IMR-90 (cell line): ENCODE measurements around the gene BGN. TPM values are rescaled to one million over a fixed set of nuclear protein-coding genes. Genes with fewer than 3 reads are reported as not detected.

Experiments used
- ATAC-seq: fragments of 200-7000 bp; cut with Tn5 transposase; 2 replicates; pipeline ENCODE4 v1.9.1; 2020; ENCODE audit warnings: low read depth, mild to moderate bottlenecking, moderate library complexity
- BruUV-seq: library from RNA; stranded (reverse); fragments of 400-500 nt; replicated peaks from 2 replicates; lab custom pipeline; 2021; lab: Mats Ljungman, UMichigan
- CTCF ChIA-PET: fragments of 300-600 bp; formaldehyde crosslinking; extraction: SDS; loops from one replicate; lab custom pipeline; 2021; ENCODE audit warnings: antibody characterized with exemption; lab: Yijun Ruan, JAX
- POLR2A ChIA-PET: fragments of 300-600 bp; sonication (Branson Sonifier 250); formaldehyde crosslinking; loops from one replicate; lab custom pipeline; 2022; ENCODE audit warnings: antibody characterized with exemption; ENCODE audit not compliant: unreplicated experiment; lab: Charles Lee
- DNase-seq: peaks from one replicate; pipeline ENCODE4 v3.0.0; 2013
- H2AFZ ChIP-seq: replicated peaks from 2 replicates; pipeline ENCODE3; 2013; ENCODE audit warnings: low read length, mild to moderate bottlenecking; ENCODE audit not compliant: poor library complexity
- H2AK5ac ChIP-seq: 2 replicates; pipeline ENCODE4 v1.6.1; 2013; ENCODE audit warnings: low read depth, low read length, inconsistent platforms
- H2AK9ac ChIP-seq: replicated peaks from 2 replicates; pipeline ENCODE3; 2013; ENCODE audit warnings: mild to moderate bottlenecking, low read depth, low read length, moderate library complexity; ENCODE audit not compliant: poor library complexity
- H2BK120ac ChIP-seq: 2 replicates; pipeline ENCODE4 v1.6.1; 2013; ENCODE audit warnings: low read depth, low read length, inconsistent platforms
- H2BK15ac ChIP-seq: 3 replicates; pipeline ENCODE4 v1.6.1; 2013; ENCODE audit warnings: low read depth, low read length, inconsistent platforms
- H2BK20ac ChIP-seq: 2 replicates; pipeline ENCODE4 v1.6.1; 2013; ENCODE audit warnings: low read depth, mild to moderate bottlenecking, inconsistent platforms, low read length, moderate library complexity
- H2BK5ac ChIP-seq: 2 replicates; pipeline ENCODE4 v1.6.1; 2013; ENCODE audit warnings: mild to moderate bottlenecking, low read depth, low read length, inconsistent platforms; ENCODE audit not compliant: poor library complexity, severe bottlenecking
- H3K14ac ChIP-seq: replicated peaks from 2 replicates; pipeline ENCODE4 v1.6.1; 2013; ENCODE audit warnings: low read depth, low read length, inconsistent platforms
- H3K18ac ChIP-seq: 2 replicates; pipeline ENCODE4 v1.6.1; 2013; ENCODE audit warnings: low read depth, low read length, control low read depth
- H3K23ac ChIP-seq: 2 replicates; pipeline ENCODE4 v1.6.1; 2013; ENCODE audit warnings: low read depth, low read length, inconsistent platforms
- H3K27ac ChIP-seq: 2 replicates; pipeline ENCODE4 v1.5.1; 2013; ENCODE audit warnings: mild to moderate bottlenecking, control low read depth, low read length; ENCODE audit not compliant: insufficient read depth
- H3K27me3 ChIP-seq: 2 replicates; pipeline ENCODE4 v1.6.1; 2013; ENCODE audit warnings: low read length; ENCODE audit not compliant: control insufficient read depth, insufficient read depth
- H3K36me3 ChIP-seq: 2 replicates; pipeline ENCODE4 v1.6.1; 2013; ENCODE audit warnings: low read length, mixed read lengths; ENCODE audit not compliant: control insufficient read depth, insufficient read depth
- H3K4ac ChIP-seq: 2 replicates; pipeline ENCODE4 v1.6.1; 2013; ENCODE audit warnings: low read depth, low read length, inconsistent platforms
- H3K4me1 ChIP-seq: 2 replicates; pipeline ENCODE4 v1.6.1; 2013; ENCODE audit warnings: low read length, mixed read lengths; ENCODE audit not compliant: control insufficient read depth, insufficient read depth
- H3K4me2 ChIP-seq: 2 replicates; pipeline ENCODE4 v1.6.1; 2013; ENCODE audit warnings: low read depth, mild to moderate bottlenecking, control low read depth, low read length, moderate library complexity
- H3K4me3 ChIP-seq: 2 replicates; pipeline ENCODE4 v1.5.1; 2013; ENCODE audit warnings: low read depth, mild to moderate bottlenecking, control low read depth, low read length, moderate library complexity; ENCODE audit not compliant: insufficient read depth
- H3K56ac ChIP-seq: 2 replicates; pipeline ENCODE4 v1.6.1; 2013; ENCODE audit warnings: low read length, inconsistent platforms; ENCODE audit not compliant: insufficient read depth; ENCODE audit errors: extremely low read depth
- H3K79me1 ChIP-seq, 2 experiments: 2 replicates each; pipeline ENCODE4 v1.6.1; 2013; ENCODE audit warnings: low read length in 2 of 2, inconsistent platforms in 1 of 2, low read depth in 1 of 2
- H3K9ac ChIP-seq: 2 replicates; pipeline ENCODE4 v1.6.1; 2013; ENCODE audit warnings: low read depth, low read length, control low read depth
- H3K9me1 ChIP-seq: 2 replicates; pipeline ENCODE4 v1.6.1; 2013; ENCODE audit warnings: low read length, inconsistent platforms; ENCODE audit not compliant: insufficient read depth
- H3K9me3 ChIP-seq: 2 replicates; pipeline ENCODE4 v1.6.1; 2013; ENCODE audit warnings: low read length; ENCODE audit not compliant: control insufficient read depth, insufficient read depth
- H4K20me1 ChIP-seq: 2 replicates; pipeline ENCODE4 v1.6.1; 2013; ENCODE audit warnings: low read length, inconsistent platforms; ENCODE audit not compliant: insufficient read depth
- H4K5ac ChIP-seq: 2 replicates; pipeline ENCODE4 v1.6.1; 2013; ENCODE audit warnings: mild to moderate bottlenecking, low read depth, low read length, control low read depth
- H4K8ac ChIP-seq, 2 experiments: 2 replicates each; pipeline ENCODE4 v1.6.1; 2013; ENCODE audit warnings: low read depth in 2 of 2, low read length in 2 of 2, control low read depth in 1 of 2, inconsistent platforms in 1 of 2
- H4K91ac ChIP-seq: 2 replicates; pipeline ENCODE4 v1.6.1; 2013; ENCODE audit warnings: low read depth, low read length, inconsistent platforms; ENCODE audit not compliant: insufficient read depth
- BHLHE40 ChIP-seq: fragments of 150-350 bp; IDR thresholded peaks from 2 replicates; pipeline ENCODE4 v1.6.1; 2016; ENCODE audit warnings: mild to moderate bottlenecking, low read depth, low read length
- CEBPB ChIP-seq: IDR thresholded peaks from 2 replicates; pipeline ENCODE4 v1.6.1; 2012; ENCODE audit warnings: low read depth, low read length, improper control_type of control experiment
- CHD1 ChIP-seq: IDR thresholded peaks from 2 replicates; pipeline ENCODE4 v1.6.1; 2012; ENCODE audit warnings: low read depth, low read length, improper control_type of control experiment
- CTCF ChIP-seq: conservative IDR thresholded peaks from 2 replicates; pipeline ENCODE4 v1.5.1; 2012; ENCODE audit warnings: mild to moderate bottlenecking, low read depth, low read length, improper control_type of control experiment
- ELK1 ChIP-seq: fragments of 150-350 bp; IDR thresholded peaks from 2 replicates; pipeline ENCODE4 v1.6.1; 2016; ENCODE audit warnings: low read depth, mild to moderate bottlenecking, low read length, moderate library complexity, borderline replicate concordance
- FOS ChIP-seq: fragments of 150-350 bp; IDR thresholded peaks from 2 replicates; pipeline ENCODE4 v1.6.1; 2016; ENCODE audit warnings: low read depth, low read length
- MAFK ChIP-seq: IDR thresholded peaks from 2 replicates; pipeline ENCODE4 v1.6.1; 2012; ENCODE audit warnings: low read depth, low read length, improper control_type of control experiment
- MAZ ChIP-seq: IDR thresholded peaks from 2 replicates; pipeline ENCODE4 v1.6.1; 2012; ENCODE audit warnings: low read depth, mild to moderate bottlenecking, low read length, improper control_type of control experiment, moderate library complexity, borderline replicate concordance
- MXI1 ChIP-seq: IDR thresholded peaks from 2 replicates; pipeline ENCODE4 v1.6.1; 2012; ENCODE audit warnings: low read depth, mild to moderate bottlenecking, low read length, moderate library complexity, borderline replicate concordance
- RAD21 ChIP-seq: IDR thresholded peaks from 2 replicates; pipeline ENCODE4 v1.6.1; 2012; ENCODE audit warnings: low read length, improper control_type of control experiment
- RCOR1 ChIP-seq: IDR thresholded peaks from 2 replicates; pipeline ENCODE4 v1.6.1; 2012; ENCODE audit warnings: mild to moderate bottlenecking, low read length, improper control_type of control experiment; ENCODE audit not compliant: insufficient replicate concordance
- RFX5 ChIP-seq: IDR thresholded peaks from 2 replicates; pipeline ENCODE4 v1.8.0; 2012; ENCODE audit warnings: low read depth, mild to moderate bottlenecking, low read length, moderate library complexity
- SMC3 ChIP-seq: fragments of 150-350 bp; IDR thresholded peaks from 2 replicates; pipeline ENCODE4 v1.6.1; 2016; ENCODE audit warnings: low read depth, mild to moderate bottlenecking, antibody characterized with exemption, low read length, moderate library complexity
- USF2 ChIP-seq: fragments of 150-350 bp; IDR thresholded peaks from 2 replicates; pipeline ENCODE4 v1.6.1; 2017; ENCODE audit warnings: mild to moderate bottlenecking, antibody characterized with exemption, low read length, low read depth
- WGBS, 2 experiments: methylation state at CpG; one replicate each; pipeline versions ENCODE4 v1.1.5 to v1.1.7; 2013; ENCODE audit warnings: missing lambda C conversion rate in 2 of 2; ENCODE audit not compliant: insufficient read length in 1 of 2; ENCODE audit errors: extremely low coverage in 2 of 2; 5-methylcytosine and 5-hydroxymethylcytosine counted together
- dilution Hi-C: fragments of 300-500 bp; cut with HindIII; formaldehyde crosslinking; loops from one replicate; pipeline ENCODE4 v1.14.3; 2018; ENCODE audit warnings: low sequenced_read_pairs; ENCODE audit not compliant: unreplicated experiment
- in situ Hi-C: fragments of 300-500 bp; cut with MboI; formaldehyde crosslinking; loops from 3 replicates; pipeline ENCODE4 v1.14.3; 2019; ENCODE audit warnings: low sequenced_read_pairs, inconsistent platforms, mixed read lengths
- intact Hi-C: fragments of 100-400 bp; cut with micrococcal nuclease; formaldehyde crosslinking; loops from 2 replicates; pipeline ENCODE4 v1.10.0; 2022
- polyA plus RNA-seq, 3 experiments: library from polyadenylated mRNA; depleted of rRNA; stranded (reverse); fragments of >200 nt; gene quantifications; 2 replicates each; pipeline ENCODE4 v1.2.3, GENCODE V29; 2012; ENCODE audit warnings: low replicate concordance in 1 of 3
- total RNA-seq: library from RNA; depleted of rRNA; stranded (reverse); fragments of >200 nt; gene quantifications from 2 replicates; pipeline ENCODE4 v1.2.3, GENCODE V29; 2012

The BGN gene
- total and polyA plus RNA-seq, 2 of the 4 experiments (the other 2 are of a cell fraction), result 11.3 to 298 TPM

GRCh38 chrX:153457827-153458466 lies 36.8 kb upstream of the BGN start:
- Histone ChIP-seq H2AK9ac (no peak overlapping the region), H3K79me1 (no peaks in the 10 kb centered on the region), H3K9me1 (no peaks in the 10 kb centered on the region; the same call in 1 of the 2 replicates), H3K4me1 (no peaks in the 10 kb centered on the region; the same call in 1 of the 2 replicates), H2AFZ (no peak overlapping the region), H4K5ac (no peak overlapping the region), H3K14ac (no peak overlapping the region), H3K36me3 (0 out of 2 replicates have a peak, but pooled peaks cover 2% of the 10 kb centered on the region), H3K4me3 (no peak overlapping the region), H3K27me3 (no peaks in the 10 kb centered on the region), H2BK5ac (no peak overlapping the region), H3K18ac (no peak overlapping the region), H4K20me1 (no peaks in the 10 kb centered on the region), H3K9ac (no peak overlapping the region), H4K91ac (no peak overlapping the region), H3K23ac (no peak overlapping the region), H2AK5ac (no peak overlapping the region), H3K4me2 (no peak overlapping the region), H4K8ac (no peak overlapping the region), H2BK20ac (no peak overlapping the region), H3K9me3 (no peaks in the 10 kb centered on the region; the same call in 1 of the 2 replicates), H3K27ac (no peak overlapping the region), H2BK15ac (no peak overlapping the region), H3K4ac (no peak overlapping the region), H2BK120ac (no peak overlapping the region), H3K56ac (no peak overlapping the region)
- dilution Hi-C loops, result no loop called here
- in situ Hi-C loops, result loop anchor here (25.0 kb wide), 1 partner anchor 421 kb away; no protein-coding TSS in a partner anchor
- no TSS peak for BruUV-seq
- ATAC-seq (no peak), DNase-seq (no peak)
- WGBS, 2 experiments, result 80% methylated on average over 3 of the region's 17 CpGs; no CpG with 5 or more reads in 1 of the 2 experiments
- POLR2A ChIA-PET, result no interaction called here
- TF ChIP-seq MAZ, result no peak
- TF ChIP-seq FOS, result no peak
- no peak for TF ChIP-seq MXI1
- TF ChIP-seq RAD21, result no peak
- TF ChIP-seq CTCF, result no peak
- no peak for TF ChIP-seq CEBPB
- TF ChIP-seq BHLHE40, result no peak
- TF ChIP-seq RFX5, result no peak
- no peak for TF ChIP-seq MAFK
- no peak for TF ChIP-seq ELK1
- TF ChIP-seq SMC3, result no peak
- TF ChIP-seq USF2, result no peak
- TF ChIP-seq CHD1, result no peak
- TF ChIP-seq RCOR1, result no peak
- CTCF ChIA-PET, result no interaction called here
- intact Hi-C loops, result no loop called here
